HepG2 (cell line): Measurements from ENCODE around the gene NUP35. TPM values are rescaled to one million over a fixed set of nuclear protein-coding genes. Genes with fewer than 3 reads are reported as not detected.

Experiments
- HNF1B ChIP-seq: sonication (generic); formaldehyde crosslinking; IDR thresholded peaks from 2 replicates; pipeline ENCODE4 v1.5.1; 2020; ENCODE audit warnings: mild to moderate bottlenecking, moderate library complexity, missing genetic modification reagents
- HOXD1 ChIP-seq: sonication (generic); formaldehyde crosslinking; IDR thresholded peaks from 2 replicates; pipeline ENCODE4 v1.5.0; 2020; ENCODE audit warnings: missing genetic modification reagents
- KDM2A ChIP-seq: sonication (generic); formaldehyde crosslinking; IDR thresholded peaks from 2 replicates; pipeline ENCODE4 v1.4.0; 2020; ENCODE audit warnings: low read depth, missing genetic modification reagents, borderline replicate concordance
- KDM5B ChIP-seq: sonication (generic); formaldehyde crosslinking; IDR thresholded peaks from 2 replicates; pipeline ENCODE4 v1.4.0; 2020; ENCODE audit warnings: missing genetic modification reagents, mild to moderate bottlenecking, borderline replicate concordance
- NFIB ChIP-seq: sonication (generic); formaldehyde crosslinking; IDR thresholded peaks from 2 replicates; pipeline ENCODE4 v1.9.0; 2021; ENCODE audit warnings: missing genetic modification reagents, mild to moderate bottlenecking, borderline replicate concordance
- SOX6 ChIP-seq, 2 experiments: fragments of 450-650 bp in 1 of 2; sonication (generic) in 1 of 2; formaldehyde crosslinking in 1 of 2; IDR thresholded peaks; 2 replicates each; pipeline versions ENCODE4 v1.4.0 to v1.6.1; 2017 to 2020; ENCODE audit warnings: antibody characterized with exemption in 1 of 2, mild to moderate bottlenecking in 1 of 2, missing genetic modification reagents in 1 of 2
- WIZ ChIP-seq: sonication (generic); formaldehyde crosslinking; IDR thresholded peaks from 2 replicates; pipeline ENCODE4 v1.5.1; 2020; ENCODE audit warnings: mild to moderate bottlenecking, missing genetic modification reagents
- ZBTB21 ChIP-seq: sonication (generic); formaldehyde crosslinking; IDR thresholded peaks from 2 replicates; pipeline ENCODE4 v1.4.0; 2020; ENCODE audit warnings: missing genetic modification reagents
- ZC3H13 ChIP-seq: sonication (generic); formaldehyde crosslinking; IDR thresholded peaks from 2 replicates; pipeline ENCODE4 v1.8.1; 2023; ENCODE audit warnings: mild to moderate bottlenecking, missing genetic modification reagents, moderate library complexity
- ZKSCAN8 ChIP-seq: IDR thresholded peaks from 2 replicates; pipeline ENCODE4 v1.6.1; 2016; ENCODE audit warnings: borderline replicate concordance, missing genetic modification reagents, missing compliant biosample characterization
- ZNF138 ChIP-seq: sonication (generic); formaldehyde crosslinking; IDR thresholded peaks from 2 replicates; pipeline ENCODE4 v1.5.0; 2020; ENCODE audit warnings: mild to moderate bottlenecking, low read depth, missing genetic modification reagents
- ZNF33A ChIP-seq: sonication (generic); formaldehyde crosslinking; IDR thresholded peaks from 2 replicates; pipeline ENCODE4 v1.5.1; 2020; ENCODE audit warnings: missing genetic modification reagents, mild to moderate bottlenecking, moderate library complexity, borderline replicate concordance
- ZNF468 ChIP-seq: sonication (generic); formaldehyde crosslinking; IDR thresholded peaks from 2 replicates; pipeline ENCODE4 v1.8.0; 2022; ENCODE audit warnings: mild to moderate bottlenecking, moderate library complexity, missing genetic modification reagents
- ZNF512 ChIP-seq: sonication (generic); formaldehyde crosslinking; IDR thresholded peaks from 2 replicates; pipeline ENCODE4 v1.4.0; 2020; ENCODE audit warnings: mild to moderate bottlenecking, missing genetic modification reagents
- polyA plus RNA-seq, 8 experiments: library from polyadenylated mRNA; depleted of rRNA in 3 of 8; stranded (reverse) in 7 of 8; unstranded in 1 of 8; fragments of >200 nt; fragmentation: Illumina TruSeq in 4 of 8; extraction: Trizol in 4 of 8; gene quantifications; 2 replicates each; pipeline versions ENCODE4 v1.2.1 to v1.2.3, GENCODE V29; 2011 to 2016; ENCODE audit warnings: low read depth in 4 of 8, missing spikeins in 1 of 8, mixed read lengths in 1 of 8; ENCODE audit not compliant: insufficient read depth in 1 of 8
- total RNA-seq, 5 experiments: library from RNA; depleted of rRNA; stranded (reverse); fragments of >200 nt; fragmentation: Illumina TruSeq; extraction: Trizol; gene quantifications; 2 replicates each; pipeline ENCODE4 v1.2.3, GENCODE V29; 2016; ENCODE audit warnings: low read depth in 1 of 5
- TF ChIP-seq, protein P1 (sequence below): fragments of 450-650 bp; IDR thresholded peaks from 2 replicates; pipeline ENCODE4 v1.6.1; 2017; ENCODE audit warnings: mild to moderate bottlenecking
- TF ChIP-seq, protein P2 (sequence below): sonication (generic); formaldehyde crosslinking; IDR thresholded peaks from 2 replicates; pipeline ENCODE4 v1.4.0; 2020; ENCODE audit warnings: missing genetic modification reagents

NUP35 gene
- total and polyA plus RNA-seq, 2 of the 13 experiments (the other 11 are each of a cell fraction or from before 2014, with no cell fraction given), result 16.9 to 53.6 TPM

- TF ChIP-seq ZKSCAN8 (0 out of 2 replicates have a peak, but pooled peaks have one; percentile 63), ZBTB21 (CRISPR knock-in tag) (peak; percentile 46; the same call in 1 of the 2 replicates), ZNF468 (CRISPR knock-in tag) (no peak), ZNF512 (CRISPR knock-in tag) (no peak; the same call in 1 of the 2 replicates), HOXD1 (no peak), KDM5B (CRISPR knock-in tag) (peak; percentile 78; the same call in 1 of the 2 replicates), NFIB (CRISPR knock-in tag) (no peak), ZNF138 (CRISPR knock-in tag) (peak; percentile 96; the same call in 1 of the 2 replicates), ZNF33A (CRISPR knock-in tag) (peak; percentile 93), ZC3H13 (peak; percentile 84; the same call in 1 of the 2 replicates), KDM2A (peak; percentile 89), SOX6 (IDR thresholded peaks at IDR 0.05) (no peak), SOX6 (CRISPR knock-in tag; IDR thresholded peaks at IDR 0.05) (peak; percentile 76), HNF1B (peak; percentile 88), WIZ (CRISPR knock-in tag) (no peak; the same call in 1 of the 2 replicates)
- TF ChIP-seq, protein P1, sequence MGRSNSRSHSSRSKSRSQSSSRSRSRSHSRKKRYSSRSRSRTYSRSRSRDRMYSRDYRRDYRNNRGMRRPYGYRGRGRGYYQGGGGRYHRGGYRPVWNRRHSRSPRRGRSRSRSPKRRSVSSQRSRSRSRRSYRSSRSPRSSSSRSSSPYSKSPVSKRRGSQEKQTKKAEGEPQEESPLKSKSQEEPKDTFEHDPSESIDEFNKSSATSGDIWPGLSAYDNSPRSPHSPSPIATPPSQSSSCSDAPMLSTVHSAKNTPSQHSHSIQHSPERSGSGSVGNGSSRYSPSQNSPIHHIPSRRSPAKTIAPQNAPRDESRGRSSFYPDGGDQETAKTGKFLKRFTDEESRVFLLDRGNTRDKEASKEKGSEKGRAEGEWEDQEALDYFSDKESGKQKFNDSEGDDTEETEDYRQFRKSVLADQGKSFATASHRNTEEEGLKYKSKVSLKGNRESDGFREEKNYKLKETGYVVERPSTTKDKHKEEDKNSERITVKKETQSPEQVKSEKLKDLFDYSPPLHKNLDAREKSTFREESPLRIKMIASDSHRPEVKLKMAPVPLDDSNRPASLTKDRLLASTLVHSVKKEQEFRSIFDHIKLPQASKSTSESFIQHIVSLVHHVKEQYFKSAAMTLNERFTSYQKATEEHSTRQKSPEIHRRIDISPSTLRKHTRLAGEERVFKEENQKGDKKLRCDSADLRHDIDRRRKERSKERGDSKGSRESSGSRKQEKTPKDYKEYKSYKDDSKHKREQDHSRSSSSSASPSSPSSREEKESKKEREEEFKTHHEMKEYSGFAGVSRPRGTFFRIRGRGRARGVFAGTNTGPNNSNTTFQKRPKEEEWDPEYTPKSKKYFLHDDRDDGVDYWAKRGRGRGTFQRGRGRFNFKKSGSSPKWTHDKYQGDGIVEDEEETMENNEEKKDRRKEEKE, result no peak
- TF ChIP-seq, protein P2, sequence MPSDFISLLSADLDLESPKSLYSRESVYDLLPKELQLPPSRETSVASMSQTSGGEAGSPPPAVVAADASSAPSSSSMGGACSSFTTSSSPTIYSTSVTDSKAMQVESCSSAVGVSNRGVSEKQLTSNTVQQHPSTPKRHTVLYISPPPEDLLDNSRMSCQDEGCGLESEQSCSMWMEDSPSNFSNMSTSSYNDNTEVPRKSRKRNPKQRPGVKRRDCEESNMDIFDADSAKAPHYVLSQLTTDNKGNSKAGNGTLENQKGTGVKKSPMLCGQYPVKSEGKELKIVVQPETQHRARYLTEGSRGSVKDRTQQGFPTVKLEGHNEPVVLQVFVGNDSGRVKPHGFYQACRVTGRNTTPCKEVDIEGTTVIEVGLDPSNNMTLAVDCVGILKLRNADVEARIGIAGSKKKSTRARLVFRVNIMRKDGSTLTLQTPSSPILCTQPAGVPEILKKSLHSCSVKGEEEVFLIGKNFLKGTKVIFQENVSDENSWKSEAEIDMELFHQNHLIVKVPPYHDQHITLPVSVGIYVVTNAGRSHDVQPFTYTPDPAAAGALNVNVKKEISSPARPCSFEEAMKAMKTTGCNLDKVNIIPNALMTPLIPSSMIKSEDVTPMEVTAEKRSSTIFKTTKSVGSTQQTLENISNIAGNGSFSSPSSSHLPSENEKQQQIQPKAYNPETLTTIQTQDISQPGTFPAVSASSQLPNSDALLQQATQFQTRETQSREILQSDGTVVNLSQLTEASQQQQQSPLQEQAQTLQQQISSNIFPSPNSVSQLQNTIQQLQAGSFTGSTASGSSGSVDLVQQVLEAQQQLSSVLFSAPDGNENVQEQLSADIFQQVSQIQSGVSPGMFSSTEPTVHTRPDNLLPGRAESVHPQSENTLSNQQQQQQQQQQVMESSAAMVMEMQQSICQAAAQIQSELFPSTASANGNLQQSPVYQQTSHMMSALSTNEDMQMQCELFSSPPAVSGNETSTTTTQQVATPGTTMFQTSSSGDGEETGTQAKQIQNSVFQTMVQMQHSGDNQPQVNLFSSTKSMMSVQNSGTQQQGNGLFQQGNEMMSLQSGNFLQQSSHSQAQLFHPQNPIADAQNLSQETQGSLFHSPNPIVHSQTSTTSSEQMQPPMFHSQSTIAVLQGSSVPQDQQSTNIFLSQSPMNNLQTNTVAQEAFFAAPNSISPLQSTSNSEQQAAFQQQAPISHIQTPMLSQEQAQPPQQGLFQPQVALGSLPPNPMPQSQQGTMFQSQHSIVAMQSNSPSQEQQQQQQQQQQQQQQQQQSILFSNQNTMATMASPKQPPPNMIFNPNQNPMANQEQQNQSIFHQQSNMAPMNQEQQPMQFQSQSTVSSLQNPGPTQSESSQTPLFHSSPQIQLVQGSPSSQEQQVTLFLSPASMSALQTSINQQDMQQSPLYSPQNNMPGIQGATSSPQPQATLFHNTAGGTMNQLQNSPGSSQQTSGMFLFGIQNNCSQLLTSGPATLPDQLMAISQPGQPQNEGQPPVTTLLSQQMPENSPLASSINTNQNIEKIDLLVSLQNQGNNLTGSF (CRISPR knock-in tag), result 0 out of 2 replicates have a peak, but pooled peaks have one; percentile 36
These were observed at the start of gene NUP35 (continued) for GRCh38 chr2:183124222-183124956.
